C4-2B (cell line): ENCODE measurements around the gene TAGLN2.

Experiments
- ZFX ChIP-seq: fragments of 450-650 bp; IDR thresholded peaks from 2 replicates; pipeline ENCODE4 v1.6.1; 2017
- TF ChIP-seq, protein P1 (sequence below): fragments of 450-650 bp; conservative IDR thresholded peaks from 2 replicates; pipeline ENCODE4 v1.5.1; 2017; ENCODE audit warnings: mild to moderate bottlenecking

DNA sequence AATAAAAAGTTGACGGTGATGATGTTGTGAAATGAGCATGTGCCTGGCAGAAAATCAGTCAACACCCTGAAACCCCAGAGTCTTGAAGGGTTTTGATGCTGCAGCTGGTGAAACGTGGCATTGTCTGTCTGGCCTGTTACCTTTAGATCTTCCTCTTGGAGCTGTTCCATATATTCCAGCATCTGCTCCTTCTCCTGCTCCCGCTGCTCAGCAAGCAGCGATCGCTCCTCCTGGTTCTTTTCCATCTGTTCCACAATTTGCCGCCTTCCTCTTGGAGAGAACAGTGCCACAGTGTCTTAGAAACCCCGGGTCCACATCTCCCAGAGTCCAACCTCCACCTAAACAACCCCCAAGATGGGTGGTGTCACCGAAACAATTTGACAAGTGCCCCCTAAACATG lies 41.0 kb downstream of the TAGLN2 start:
- TF ChIP-seq, protein P1, sequence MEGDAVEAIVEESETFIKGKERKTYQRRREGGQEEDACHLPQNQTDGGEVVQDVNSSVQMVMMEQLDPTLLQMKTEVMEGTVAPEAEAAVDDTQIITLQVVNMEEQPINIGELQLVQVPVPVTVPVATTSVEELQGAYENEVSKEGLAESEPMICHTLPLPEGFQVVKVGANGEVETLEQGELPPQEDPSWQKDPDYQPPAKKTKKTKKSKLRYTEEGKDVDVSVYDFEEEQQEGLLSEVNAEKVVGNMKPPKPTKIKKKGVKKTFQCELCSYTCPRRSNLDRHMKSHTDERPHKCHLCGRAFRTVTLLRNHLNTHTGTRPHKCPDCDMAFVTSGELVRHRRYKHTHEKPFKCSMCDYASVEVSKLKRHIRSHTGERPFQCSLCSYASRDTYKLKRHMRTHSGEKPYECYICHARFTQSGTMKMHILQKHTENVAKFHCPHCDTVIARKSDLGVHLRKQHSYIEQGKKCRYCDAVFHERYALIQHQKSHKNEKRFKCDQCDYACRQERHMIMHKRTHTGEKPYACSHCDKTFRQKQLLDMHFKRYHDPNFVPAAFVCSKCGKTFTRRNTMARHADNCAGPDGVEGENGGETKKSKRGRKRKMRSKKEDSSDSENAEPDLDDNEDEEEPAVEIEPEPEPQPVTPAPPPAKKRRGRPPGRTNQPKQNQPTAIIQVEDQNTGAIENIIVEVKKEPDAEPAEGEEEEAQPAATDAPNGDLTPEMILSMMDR: no peak
- no peak for TF ChIP-seq ZFX
